Epidermal melanocyte (primary cell): ENCODE results near the gene LAMTOR4.
"Not testable (repeated sequence)": the region's sequence is repeated elsewhere in the genome, so short reads cannot be mapped to it uniquely, and the experiment has no call there.

Experiments used
- DNase-seq: peaks from one replicate; pipeline ENCODE4 v3.0.0; 2011; ENCODE audit warnings: low spot score; ENCODE audit not compliant: insufficient read length

The LAMTOR4 gene

DNA sequence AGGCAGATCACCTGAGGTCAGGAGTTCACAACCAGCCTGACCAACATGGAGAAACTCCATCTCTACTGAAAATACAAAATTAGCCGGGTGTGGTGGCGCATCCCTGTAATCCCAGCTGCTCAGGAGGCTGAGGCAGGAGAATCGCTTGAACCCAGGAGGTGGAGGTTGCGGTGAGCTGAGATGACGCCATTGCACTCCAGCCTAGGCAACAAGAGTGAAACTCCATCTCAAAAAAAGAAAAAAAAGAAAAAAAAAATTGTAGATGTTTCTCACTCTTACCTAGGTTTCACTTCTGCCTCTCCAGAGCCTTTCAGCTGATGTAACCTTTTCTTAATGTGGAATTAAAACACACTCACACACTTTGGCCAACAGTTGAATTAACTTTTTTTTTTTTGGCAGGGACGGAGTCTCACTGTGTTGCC is 47.2 kb downstream of the LAMTOR4 start:
- DNase-seq, result not testable (repeated sequence)

DNA sequence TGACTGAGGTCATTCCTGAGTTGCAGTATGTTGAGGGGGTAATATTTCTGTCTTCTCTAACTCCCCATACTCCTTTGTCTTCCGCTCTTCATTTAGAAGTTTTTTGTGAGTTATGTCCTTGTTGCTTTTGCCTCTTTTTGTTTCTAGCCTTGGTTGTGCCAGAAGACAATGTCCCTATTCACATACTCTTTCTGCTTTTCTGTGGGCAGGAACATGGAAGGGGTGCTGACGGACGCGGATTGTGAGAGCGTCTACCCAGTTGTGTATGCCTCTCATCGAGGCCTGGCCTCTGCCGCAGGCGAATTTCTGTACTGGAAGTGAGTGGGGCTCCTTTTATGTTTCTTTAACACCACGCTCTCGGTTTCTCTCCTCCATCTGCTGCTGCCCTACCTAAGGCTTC is 49.5 kb downstream of the LAMTOR4 start:
- peak; percentile 36 for DNase-seq

DNA sequence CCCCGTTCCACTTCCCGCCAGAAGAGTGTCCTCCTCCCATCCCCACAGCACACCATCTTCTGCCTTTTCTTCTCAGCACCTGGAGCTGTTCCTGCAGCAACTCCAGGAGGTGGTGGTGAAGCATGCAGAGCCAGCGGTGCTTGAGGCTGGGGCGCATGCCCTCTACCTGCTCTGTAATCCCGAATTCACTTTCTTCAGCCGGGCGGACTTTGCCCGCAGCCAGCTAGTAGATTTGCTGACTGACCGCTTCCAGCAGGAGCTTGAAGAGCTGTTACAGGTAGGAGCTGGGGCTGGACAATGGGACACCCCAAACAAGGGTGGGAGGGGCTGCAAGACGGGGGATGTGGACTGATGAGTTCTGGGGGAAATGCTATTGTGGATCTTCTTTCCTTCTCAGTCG is 52.0 kb downstream of the LAMTOR4 start:
- DNase-seq, result no peak
